Tibial nerve (tissue), 4 donors: ENCODE results near the gene ARMH3.

Experiments
- CTCF ChIP-seq, 5 experiments: fragments of 200-600 bp in 3 of 5; fragments of 450-650 bp in 2 of 5; sonication (generic) in 3 of 5; IDR thresholded peaks; one replicate each; pipeline ENCODE4 v1.5.1; 2016 to 2019; ENCODE audit warnings: antibody characterized with exemption in 5 of 5, mild to moderate bottlenecking in 3 of 5, moderate library complexity in 2 of 5
- EP300 ChIP-seq, 2 donors: sonication (generic); formaldehyde crosslinking; IDR thresholded peaks; one replicate each; pipeline ENCODE4 v1.6.1; 2017; ENCODE audit warnings: antibody characterized with exemption in 2 of 2, mild to moderate bottlenecking in 1 of 2
- POLR2A ChIP-seq, 2 donors: fragments of 450-650 bp; IDR thresholded peaks; one replicate each; pipeline ENCODE4 v1.6.1; 2017; ENCODE audit warnings: antibody characterized with exemption in 2 of 2, mild to moderate bottlenecking in 2 of 2, moderate library complexity in 2 of 2

- no peak for TF ChIP-seq POLR2A (IDR thresholded peaks at IDR 0.05)
- TF ChIP-seq EP300 (IDR thresholded peaks at IDR 0.05): no peak
- no peak for TF ChIP-seq CTCF (IDR thresholded peaks at IDR 0.05)
Measured at GRCh38 chr10:101903827-101904550, 152.0 kb downstream of the ARMH3 start.
